DMS53 treated with DMSO at 0.1 percent for 48 hours (cell line): ENCODE results near the gene RPP21.
"Not testable (repeated sequence)": the region's sequence is repeated elsewhere in the genome, so short reads cannot be mapped to it uniquely, and the experiment has no call there.

Experiments used
- DNase-seq: peaks from one replicate; lab custom pipeline; 2025; ENCODE audit not compliant: unreplicated experiment; lab: John Stamatoyannopoulos, UW

RPP21 gene

DNA sequence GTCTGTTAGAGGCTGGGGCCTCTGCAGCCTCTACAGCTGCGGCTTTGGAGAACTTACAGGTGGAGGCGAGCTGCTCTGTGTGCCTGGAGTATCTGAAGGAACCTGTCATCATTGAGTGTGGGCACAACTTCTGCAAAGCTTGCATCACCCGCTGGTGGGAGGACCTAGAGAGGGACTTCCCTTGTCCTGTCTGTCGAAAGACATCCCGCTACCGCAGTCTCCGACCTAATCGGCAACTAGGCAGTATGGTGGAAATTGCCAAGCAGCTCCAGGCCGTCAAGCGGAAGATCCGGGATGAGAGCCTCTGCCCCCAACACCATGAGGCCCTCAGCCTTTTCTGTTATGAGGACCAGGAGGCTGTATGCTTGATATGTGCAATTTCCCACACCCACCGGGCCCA, 15.6 kb upstream of the RPP21 start:
- no peak for DNase-seq

DNA sequence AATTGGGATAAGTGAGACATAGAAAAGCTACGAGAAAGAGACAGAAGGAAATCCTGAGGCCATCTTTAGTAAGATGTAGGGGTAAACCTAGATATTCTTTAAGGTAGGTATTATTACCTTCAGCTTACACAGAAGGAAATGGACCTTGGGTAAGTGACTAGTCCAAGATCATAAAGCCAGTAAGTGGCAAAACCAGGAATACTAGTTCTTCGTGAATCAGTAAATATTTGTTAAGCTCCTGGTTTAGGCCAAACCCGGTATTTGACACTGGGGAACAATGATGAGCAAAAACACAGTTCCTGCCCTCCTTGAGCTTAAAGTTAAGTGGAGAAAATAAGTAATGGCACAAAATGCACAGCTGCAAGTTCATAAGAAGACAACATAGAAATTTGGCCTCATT, 13.0 kb upstream of the RPP21 start:
- DNase-seq, result no peak

DNA sequence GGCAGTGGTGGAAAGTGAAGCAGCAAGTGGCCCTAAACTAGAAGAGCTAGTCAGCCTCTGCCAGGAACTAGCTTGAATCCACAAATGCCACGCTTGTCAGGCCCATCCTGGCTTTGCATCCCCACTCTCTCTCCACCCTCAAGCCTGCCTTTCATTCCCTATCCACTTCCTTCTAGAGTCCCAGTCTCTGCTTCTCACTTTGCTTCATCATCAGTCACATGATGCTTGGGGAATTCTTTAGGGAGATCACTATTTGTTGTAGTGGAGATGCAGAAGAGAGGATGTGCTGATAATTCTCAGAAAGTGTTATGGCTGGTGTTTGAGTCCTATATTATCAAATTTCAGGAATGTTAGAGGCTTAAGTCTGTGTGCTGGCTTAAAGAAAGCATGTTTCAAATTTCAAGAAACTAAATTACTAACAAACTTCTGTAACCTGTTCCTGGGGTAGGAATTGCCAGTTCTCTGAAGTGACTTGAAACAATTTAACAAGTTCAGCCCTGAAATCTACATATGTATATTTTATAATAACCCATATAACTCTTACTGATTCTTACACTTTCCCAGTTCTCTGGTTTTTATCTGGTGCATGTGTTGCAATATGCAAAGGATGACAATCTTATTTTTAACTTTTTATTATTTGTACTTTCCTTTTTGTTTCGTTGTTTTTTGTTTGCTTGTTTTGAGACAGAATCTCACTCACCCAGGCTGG, 10.7 kb upstream of the RPP21 start:
- DNase-seq, result no peak

DNA sequence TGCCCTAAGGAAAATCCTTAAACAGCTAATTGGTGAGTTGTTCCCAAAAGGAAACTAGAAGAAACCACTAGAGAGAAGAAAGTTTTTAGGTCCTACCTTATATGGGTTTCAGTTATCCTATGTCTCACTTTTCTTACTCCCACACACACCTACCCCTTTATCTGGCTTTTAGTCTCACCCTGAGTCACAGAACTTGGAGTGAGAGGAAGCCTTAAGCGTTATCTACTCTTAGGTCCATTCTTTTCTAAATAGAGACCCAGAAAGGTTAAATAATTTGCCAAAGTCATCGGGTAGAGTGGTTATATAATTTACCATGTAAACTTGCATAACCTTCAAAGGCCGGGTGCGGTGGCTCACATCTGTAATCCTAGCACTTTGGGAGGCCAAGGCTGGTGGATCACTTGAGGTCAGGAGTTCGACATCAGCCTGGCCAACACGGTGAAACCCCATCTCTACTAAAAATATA, 4.3 kb upstream of the RPP21 start:
- no peak for DNase-seq

DNA sequence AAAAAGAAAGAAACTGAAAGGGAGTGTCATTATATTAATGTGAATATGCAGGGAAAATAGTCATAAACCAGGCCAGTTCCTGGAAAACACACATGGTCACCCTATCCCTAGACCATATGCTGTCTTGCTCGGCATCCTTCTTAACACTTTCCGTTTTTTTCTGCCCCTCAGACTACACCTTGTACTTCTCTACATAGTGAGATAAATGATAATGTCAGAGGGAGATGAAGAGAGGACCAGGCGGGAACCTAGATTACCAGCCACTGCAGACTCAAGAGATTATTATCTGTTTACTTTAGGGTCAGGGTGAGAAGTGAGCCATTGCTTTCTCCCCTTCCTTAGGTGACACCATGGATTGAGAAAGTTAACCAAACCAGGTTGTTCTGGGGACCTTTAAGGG, 3.7 kb upstream of the RPP21 start:
- DNase-seq, result no peak

DNA sequence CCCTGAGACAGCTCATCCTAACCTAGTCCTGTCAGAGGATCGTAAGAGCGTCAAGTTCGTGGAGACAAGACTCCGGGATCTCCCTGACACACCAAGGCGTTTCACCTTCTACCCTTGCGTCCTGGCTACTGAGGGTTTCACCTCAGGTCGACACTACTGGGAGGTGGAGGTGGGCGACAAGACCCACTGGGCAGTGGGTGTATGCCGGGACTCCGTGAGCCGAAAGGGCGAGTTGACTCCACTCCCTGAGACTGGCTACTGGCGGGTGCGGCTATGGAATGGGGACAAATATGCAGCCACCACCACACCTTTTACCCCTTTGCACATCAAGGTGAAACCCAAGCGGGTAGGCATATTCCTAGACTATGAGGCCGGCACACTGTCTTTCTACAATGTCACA, 3.2 kb upstream of the RPP21 start:
- no peak for DNase-seq

DNA sequence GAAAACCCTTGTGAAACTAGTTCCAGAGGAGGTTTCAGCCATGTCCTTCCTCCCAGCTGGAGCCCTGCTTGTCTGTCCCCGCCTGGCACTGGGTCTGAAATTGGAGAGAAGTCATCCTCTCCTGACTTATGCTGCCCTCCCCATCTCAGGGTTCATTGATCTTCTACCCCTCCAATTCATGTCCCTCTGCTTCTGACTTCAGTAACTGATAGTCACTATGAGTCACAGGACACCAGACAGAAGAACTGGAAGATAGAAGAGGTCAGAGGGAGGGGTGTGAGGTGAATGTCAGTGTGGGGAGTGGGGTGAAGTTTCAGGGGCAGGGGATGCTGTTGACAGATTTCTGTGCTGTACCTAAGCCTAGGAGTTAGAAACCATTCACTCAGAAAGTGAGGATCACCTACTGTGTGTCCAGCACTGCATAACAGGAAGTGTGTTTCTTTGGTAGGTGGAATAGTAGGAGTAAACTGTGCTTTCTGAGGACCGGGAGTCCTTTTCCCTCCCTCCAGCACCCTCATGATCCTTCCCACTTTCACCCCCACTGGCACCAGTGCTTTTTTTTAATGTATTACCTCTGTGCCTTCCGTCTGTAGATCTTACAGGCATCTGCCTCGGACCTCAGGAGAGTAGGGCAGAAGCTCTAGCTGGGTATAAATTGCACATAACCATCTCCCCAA, 627 bp upstream of the RPP21 start:
- no peak for DNase-seq

DNA sequence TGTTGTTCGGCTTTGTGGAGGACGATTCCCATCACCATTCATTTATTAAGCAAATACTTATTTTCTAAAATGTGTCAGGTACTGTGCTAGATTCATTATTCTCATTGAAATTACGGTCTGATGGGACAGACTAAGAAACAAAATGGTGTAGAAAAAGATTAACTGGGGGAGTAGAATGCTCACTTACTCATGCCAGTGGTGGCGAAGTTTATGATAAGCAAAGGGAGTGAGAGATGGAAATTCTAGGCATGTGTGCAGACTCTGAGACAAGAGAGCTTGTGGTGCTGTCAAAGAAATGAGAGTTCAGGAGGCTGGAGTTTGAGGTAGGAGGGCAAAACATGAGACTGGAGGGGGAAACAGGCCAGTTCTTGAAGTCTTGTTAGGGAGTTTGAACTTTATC, 896 bp downstream of the RPP21 start:
- no peak for DNase-seq

DNA sequence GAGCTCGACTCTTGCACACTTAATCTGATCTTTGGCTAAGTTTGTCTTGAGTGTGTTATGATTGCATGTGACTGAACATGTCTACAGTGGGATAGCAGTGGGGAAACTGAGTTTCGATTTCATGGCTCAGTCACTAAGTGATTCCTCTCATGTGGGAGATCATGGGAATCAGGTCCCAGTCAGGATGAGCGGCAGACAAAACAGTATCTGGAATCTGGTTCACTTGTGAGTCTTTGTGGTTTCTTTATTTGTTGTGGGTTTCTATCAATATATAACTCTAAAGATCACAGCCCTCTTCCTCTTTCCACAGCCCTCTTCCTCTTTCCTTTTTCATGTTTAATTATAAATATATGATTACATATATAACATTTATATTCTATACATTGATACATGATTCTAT, 4.0 kb downstream of the RPP21 start:
- DNase-seq, result no peak

DNA sequence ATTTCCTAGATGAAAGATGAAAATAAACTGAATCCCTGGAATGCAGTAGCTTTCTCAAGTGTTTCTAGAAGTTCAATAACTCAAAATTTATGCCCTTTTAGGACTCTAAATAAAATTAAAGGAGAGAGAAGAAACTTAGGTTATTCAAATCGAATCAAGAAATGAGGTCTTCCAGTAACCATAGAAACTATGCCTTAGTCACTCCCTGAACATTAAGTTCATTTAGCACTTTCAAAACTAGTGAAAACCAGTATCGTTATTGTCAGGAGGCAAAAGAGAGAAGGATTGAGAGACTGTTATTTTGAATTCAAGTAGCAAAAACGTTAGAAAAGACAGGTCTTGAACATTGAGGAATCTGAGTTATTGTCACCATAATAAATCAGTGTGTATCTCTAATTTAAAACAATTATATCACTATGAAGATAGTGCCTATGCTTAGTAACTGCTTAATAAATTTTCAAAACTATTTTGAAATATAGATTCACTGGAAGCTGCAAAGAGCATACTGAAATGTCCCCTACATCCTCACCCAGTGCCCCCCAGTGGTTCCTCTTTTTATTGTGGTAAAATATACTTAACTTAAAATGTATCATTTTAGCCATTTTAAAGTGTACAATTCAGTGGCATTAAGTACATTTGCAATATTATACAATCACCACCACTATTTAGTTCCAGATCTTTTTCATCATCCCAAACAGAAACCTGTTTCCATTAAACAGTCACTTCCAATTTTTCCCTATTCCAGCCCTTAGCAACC, 4.6 kb downstream of the RPP21 start:
- DNase-seq, result no peak

DNA sequence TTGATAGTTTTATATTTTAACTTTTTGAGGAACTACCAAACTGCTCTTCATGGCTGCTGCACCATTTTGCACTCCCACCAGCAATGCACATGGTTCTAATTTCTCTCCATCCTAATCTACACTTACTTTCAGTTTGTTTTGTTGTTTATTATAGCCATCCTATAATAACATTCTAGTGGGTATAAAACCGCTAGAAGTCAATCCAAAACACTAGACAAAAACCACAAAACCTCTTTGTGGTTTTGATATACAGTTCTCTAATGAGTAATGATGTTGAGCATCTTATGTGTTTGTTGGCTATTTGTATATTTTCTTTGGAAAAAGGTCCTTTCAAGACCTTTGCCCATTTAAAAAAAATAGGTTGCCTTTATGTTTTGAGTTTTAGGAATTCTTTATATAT, 5.6 kb downstream of the RPP21 start:
- no peak for DNase-seq

DNA sequence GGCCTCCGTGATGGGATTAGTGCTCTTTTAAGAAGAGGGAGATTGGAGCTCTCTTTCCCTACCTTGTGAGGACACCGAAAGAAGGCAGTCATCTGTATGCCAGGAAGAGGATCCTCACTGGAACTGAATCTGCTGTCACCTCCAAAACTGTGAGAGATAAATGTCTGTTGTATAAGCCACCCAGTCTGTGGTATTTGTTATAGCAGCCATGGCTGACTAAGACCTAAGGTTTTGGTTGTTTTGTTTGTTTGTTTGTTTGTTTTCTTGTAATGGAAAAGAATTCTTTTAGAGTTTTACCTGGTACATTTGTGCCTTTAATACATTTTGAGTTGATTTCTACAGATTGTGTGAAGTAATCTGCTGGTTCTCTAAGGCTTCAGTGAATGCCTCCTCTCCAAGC, 7.6 kb downstream of the RPP21 start:
- DNase-seq, result no peak

DNA sequence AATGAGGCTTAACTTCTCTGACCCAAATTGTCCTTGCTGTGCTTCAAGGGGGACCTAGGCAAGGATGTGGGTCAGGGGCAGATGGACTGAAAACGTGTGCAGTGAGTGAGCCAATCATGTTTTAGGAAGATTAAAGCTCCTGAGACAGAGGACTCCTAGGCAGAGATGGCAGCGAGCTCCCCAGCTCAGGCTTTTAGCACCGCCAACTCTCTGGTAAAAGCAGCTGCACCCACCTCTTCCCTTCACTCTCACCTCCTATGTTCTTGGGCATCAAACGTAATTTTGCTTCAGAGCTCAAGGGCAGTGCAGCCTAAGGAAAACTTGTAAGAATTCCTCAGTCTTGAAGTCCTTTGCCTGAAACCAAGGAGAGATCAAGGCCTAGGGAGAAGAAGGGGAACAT, 10.3 kb downstream of the RPP21 start:
- DNase-seq, result no peak

DNA sequence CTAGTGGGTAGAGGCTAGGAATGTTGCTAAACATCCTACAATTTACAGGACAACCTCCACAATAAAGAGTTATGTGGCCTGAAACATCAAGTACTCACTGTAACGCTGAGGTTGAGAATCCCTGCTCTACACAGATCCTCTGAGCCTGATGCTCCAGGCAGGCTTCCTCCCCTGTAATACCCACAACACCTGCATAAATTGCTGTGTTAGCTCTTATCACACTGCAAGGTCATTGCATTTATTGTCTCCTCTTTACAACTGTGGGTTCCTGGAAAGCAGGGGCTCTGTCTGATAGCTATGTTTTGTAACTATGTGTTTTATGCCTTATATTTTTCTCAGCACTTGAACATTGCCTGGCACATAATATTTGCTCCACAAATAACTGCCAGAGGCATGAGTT, 11.6 kb downstream of the RPP21 start:
- no peak for DNase-seq

DNA sequence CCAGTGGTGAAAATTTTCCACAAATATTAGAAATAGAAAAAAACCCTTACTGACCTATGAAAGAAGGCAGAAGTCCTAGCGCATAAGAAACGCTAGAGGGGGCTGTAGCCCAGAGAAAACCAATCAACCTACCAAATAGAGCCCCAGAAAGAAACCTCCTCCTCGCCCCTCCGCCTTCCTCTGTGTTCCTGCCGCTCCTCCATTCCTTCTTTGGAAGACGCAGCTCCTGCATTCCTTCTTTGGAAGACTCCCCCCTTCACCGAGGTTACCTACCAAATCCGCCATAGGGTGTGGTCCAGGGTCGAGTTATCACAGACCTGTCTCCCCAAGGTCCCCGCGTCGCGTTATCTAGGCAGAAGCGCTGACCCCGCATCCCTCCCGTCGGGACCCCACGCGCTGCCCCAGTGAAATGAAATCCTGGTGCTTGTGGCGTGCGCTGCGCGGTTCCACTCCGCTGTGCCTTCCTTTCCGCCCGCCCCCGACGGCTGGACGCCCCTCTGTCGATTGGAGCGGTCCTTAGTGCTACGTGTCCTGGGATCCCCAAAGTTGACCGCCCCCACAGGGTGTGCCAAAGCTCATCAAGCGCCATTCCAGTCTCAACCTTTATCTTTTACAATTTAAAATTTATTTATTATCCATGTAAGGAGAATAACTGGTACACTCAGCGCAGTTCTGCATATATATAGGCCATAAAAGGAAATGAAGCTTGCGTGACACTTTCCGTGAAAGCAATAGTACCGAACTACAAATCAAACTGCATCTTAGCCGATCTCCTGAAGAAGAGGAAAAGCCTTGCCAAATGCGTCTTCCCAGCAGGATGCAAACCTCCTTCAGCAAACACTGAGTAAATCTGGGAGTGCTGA, 13.0 kb downstream of the RPP21 start:
- DNase-seq, result peak; percentile 76

DNA sequence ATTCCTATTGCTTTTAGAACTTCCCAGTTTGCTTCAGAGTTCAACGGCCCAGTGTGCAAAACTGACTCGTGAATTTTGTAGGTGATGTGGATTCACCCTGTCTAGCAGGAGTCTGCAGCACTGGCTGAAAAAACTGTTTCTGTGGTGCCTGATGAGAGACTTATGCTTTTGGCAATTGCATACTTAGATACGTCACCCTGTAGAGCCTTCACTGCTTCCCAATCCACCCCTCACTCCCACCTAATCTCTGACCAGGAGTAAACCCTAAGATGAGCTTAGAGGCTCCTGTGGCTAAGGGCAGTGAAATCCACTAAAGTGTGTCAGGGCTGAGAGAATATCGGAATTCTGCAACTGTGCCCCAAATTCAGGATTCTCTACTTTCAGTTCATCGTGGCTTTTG, 14.3 kb downstream of the RPP21 start:
- no peak for DNase-seq

DNA sequence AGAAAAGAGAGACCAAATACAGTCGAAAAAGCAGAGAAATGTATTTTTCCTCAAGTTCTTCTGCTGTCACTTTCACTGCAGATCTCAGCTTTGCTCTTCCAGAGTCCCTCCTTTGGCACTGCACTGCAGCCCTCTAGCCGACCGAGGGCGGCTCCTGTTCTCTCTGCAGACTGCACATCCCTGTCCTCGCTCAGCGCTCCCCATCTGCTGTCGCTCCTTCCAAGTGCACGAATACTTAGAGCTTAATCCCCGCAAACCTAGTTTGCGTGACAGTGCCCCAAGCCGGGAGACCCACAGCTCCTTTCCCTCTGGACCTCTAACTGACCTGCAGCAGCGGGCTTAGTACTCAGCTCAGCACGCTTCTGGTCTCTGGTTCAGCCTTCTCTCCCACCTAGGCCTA, 15.2 kb downstream of the RPP21 start:
- DNase-seq, result no peak

DNA sequence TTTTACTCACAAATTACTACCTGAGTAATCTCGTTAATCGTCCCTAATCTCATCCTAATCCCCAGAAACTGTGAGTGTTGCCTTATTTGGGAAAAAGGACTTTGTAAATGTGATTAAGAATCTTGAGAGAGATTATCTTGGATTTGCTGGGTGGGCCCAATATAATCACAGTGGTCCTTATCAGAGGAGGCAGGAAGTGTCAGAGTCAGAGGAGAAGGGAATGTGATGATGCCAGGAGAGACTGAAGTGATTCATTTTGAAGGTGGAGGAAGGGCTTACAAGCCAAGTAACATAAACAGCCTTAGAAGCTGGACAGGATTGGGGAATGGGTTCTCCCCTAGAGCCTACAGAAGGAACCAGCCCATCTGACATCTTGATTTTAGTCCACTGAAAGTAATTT, 16.7 kb downstream of the RPP21 start:
- no peak for DNase-seq

DNA sequence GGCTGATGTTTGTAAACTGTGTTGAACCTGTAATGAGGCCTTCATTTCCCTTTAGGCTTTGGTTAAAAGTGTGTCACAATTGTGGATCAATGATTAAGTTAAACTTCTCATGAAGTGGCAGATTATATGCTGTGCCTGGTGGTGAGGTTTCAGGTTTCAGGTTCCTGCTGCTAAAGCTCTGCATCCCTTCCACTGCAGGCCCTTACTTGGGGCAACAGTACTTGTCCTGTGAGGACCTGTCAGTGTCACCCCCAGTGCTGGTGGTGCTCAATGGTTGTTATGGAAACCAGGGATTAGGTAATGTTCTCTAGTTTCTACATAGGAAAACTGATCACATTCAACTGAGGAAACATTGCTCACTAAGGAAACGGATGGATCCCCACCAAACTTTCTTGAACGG, 18.5 kb downstream of the RPP21 start:
- no peak for DNase-seq

DNA sequence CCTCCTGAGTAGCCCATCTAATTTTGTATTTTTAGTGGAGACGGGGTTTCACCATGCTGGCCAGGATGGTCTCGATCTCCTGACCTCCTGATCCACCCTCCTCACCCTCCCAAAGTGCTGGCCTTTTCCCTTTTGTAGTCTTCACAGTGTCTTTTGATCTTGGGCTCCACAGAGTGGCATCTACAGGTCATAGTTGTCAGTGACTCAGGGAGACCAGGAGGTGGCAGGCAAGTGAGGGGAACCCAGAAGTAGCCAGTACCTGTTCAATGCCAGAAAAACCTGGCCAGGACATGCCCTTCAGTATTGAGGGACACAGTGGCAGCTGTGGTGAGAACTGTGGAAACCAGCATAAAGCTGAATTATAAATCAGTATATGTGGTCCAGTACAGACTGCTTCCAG, 19.6 kb downstream of the RPP21 start:
- peak; percentile 48 for DNase-seq

DNA sequence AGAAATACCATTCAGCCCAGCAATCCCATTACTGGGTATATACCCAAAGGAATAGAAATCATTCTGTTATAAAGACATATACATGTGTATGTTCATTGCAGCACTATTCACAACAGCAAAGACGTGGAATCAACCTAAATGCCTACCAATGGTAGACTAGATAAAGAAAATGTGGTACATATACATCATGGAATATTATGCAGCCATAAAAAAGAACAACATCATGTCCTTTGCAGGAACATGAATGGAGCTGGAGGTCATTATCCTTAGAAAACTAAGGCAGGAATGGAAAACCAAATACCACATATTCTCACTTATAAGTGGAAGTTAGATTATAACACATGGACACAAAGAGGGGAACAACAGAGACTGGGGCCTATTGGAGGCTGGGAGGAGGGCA, 24.3 kb downstream of the RPP21 start:
- DNase-seq, result not testable (repeated sequence)
